Tibial nerve (tissue), 4 donors: Measurements from ENCODE around the gene HMG20B. TPM values are rescaled to one million over a fixed set of nuclear protein-coding genes. Genes with fewer than 3 reads are reported as not detected.

Source experiments
- DNase-seq, 2 donors: peaks; one replicate each; pipeline ENCODE4 v3.0.0-alpha.2; 2019; ENCODE audit warnings: low spot score in 2 of 2
- H3K27ac ChIP-seq, 4 donors: fragments of 200-600 bp; sonication (generic) in 3 of 4; one replicate each; pipeline ENCODE4 v1.5.1; 2017 to 2019; ENCODE audit warnings: mild to moderate bottlenecking in 1 of 4
- H3K27me3 ChIP-seq, 2 donors: fragments of 200-600 bp; sonication (generic) in 1 of 2; one replicate each; pipeline versions ENCODE4 v1.5.1 to v1.6.0; 2017 to 2019
- H3K36me3 ChIP-seq, 3 donors: fragments of 200-600 bp; sonication (generic); one replicate each; pipeline ENCODE4 v1.5.1; 2018 to 2019
- H3K4me1 ChIP-seq, 4 donors: fragments of 200-600 bp; sonication (generic) in 3 of 4; one replicate each; pipeline ENCODE4 v1.5.1; 2017 to 2019
- H3K4me3 ChIP-seq, 4 donors: fragments of 200-600 bp; sonication (generic) in 3 of 4; one replicate each; pipeline ENCODE4 v1.5.1; 2017 to 2019; ENCODE audit warnings: mild to moderate bottlenecking in 1 of 4, moderate library complexity in 1 of 4
- H3K9me3 ChIP-seq, 4 donors: fragments of 200-600 bp; sonication (generic) in 3 of 4; one replicate each; pipeline ENCODE4 v1.5.1; 2017 to 2019
- CTCF ChIP-seq, 5 experiments: fragments of 200-600 bp in 3 of 5; fragments of 450-650 bp in 2 of 5; sonication (generic) in 3 of 5; IDR thresholded peaks; one replicate each; pipeline ENCODE4 v1.5.1; 2016 to 2019; ENCODE audit warnings: antibody characterized with exemption in 5 of 5, mild to moderate bottlenecking in 3 of 5, moderate library complexity in 2 of 5
- EP300 ChIP-seq, 2 donors: sonication (generic); formaldehyde crosslinking; IDR thresholded peaks; one replicate each; pipeline ENCODE4 v1.6.1; 2017; ENCODE audit warnings: antibody characterized with exemption in 2 of 2, mild to moderate bottlenecking in 1 of 2
- POLR2A ChIP-seq, 2 donors: fragments of 450-650 bp; IDR thresholded peaks; one replicate each; pipeline ENCODE4 v1.6.1; 2017; ENCODE audit warnings: antibody characterized with exemption in 2 of 2, mild to moderate bottlenecking in 2 of 2, moderate library complexity in 2 of 2
- whole genome bisulfite sequencing, 2 donors: methylation state at CpG; one replicate each; pipeline ENCODE4 v1.1.5; 2018; 5-methylcytosine and 5-hydroxymethylcytosine counted together
- total RNA-seq, 4 donors: library from RNA; depleted of rRNA; stranded (reverse); fragments of >200 nt; gene quantifications; one replicate each; pipeline ENCODE4 v1.1.0, GENCODE V29; 2016

The HMG20B gene
- total RNA-seq, 4 donors from 2014 or later, result 94.0 to 181 (median 153) TPM

GRCh38 chr19:3620817-3621547 is 48.2 kb downstream of the HMG20B start:
- Histone ChIP-seq H3K4me1 (peaks cover 0 to 49% (median 19%) of the 10 kb centered on the region in 4 donors), H3K9me3 (no peaks in the 10 kb centered on the region), H3K4me3 (no peak overlapping the region), H3K36me3 (peaks cover 0 to 72% (median 0%) of the 10 kb centered on the region in 3 donors), H3K27ac (no peak overlapping the region), H3K27me3 (no peaks in the 10 kb centered on the region)
- WGBS, 2 donors, result 83 to 84% methylated on average over 6 to 22 of the region's 24 CpGs
- TF ChIP-seq CTCF (IDR thresholded peaks at IDR 0.05), result no peak
- no peak for TF ChIP-seq EP300 (IDR thresholded peaks at IDR 0.05)
- no peak for TF ChIP-seq POLR2A (IDR thresholded peaks at IDR 0.05)
- no peak for DNase-seq

GRCh38 chr19:3621689-3622088 is 48.9 kb downstream of the HMG20B start:
- no peak for DNase-seq
- Histone ChIP-seq H3K9me3 (no peaks in the 10 kb centered on the region), H3K27me3 (no peaks in the 10 kb centered on the region), H3K4me3 (no peak overlapping the region), H3K27ac (no peak overlapping the region), H3K4me1 (peaks cover 0 to 50% (median 19%) of the 10 kb centered on the region in 4 donors), H3K36me3 (peaks cover 0 to 65% (median 0%) of the 10 kb centered on the region in 3 donors)
- WGBS, 2 donors, result 89 to 91% methylated on average over 15 of the region's 15 CpGs
- TF ChIP-seq EP300 (IDR thresholded peaks at IDR 0.05) (no peak), CTCF (IDR thresholded peaks at IDR 0.05) (no peak), POLR2A (IDR thresholded peaks at IDR 0.05) (no peak)

GRCh38 chr19:3622224-3622623 is 49.5 kb downstream of the HMG20B start:
- H3K27ac ChIP-seq, result no peak overlapping the region
- no peaks in the 10 kb centered on the region for H3K27me3 ChIP-seq
- no peak for DNase-seq
- H3K9me3 ChIP-seq, result no peaks in the 10 kb centered on the region
- H3K4me1 ChIP-seq, result peaks cover 0 to 53% (median 20%) of the 10 kb centered on the region in 4 donors
- H3K4me3 ChIP-seq, result no peak overlapping the region
- WGBS, 2 donors, result 89 to 92% methylated on average over 12 of the region's 12 CpGs
- no peak for TF ChIP-seq EP300 (IDR thresholded peaks at IDR 0.05)
- no peak for TF ChIP-seq POLR2A (IDR thresholded peaks at IDR 0.05)
- TF ChIP-seq CTCF (IDR thresholded peaks at IDR 0.05), result no peak
- H3K36me3 ChIP-seq, result peaks cover 0 to 60% (median 0%) of the 10 kb centered on the region in 3 donors

- Histone ChIP-seq H3K4me3 (no peak overlapping the region), H3K27me3 (no peaks in the 10 kb centered on the region), H3K27ac (no peak overlapping the region), H3K4me1 (peaks cover 0 to 45% (median 16%) of the 10 kb centered on the region in 4 donors), H3K9me3 (no peaks in the 10 kb centered on the region), H3K36me3 (peaks cover 0 to 55% (median 0%) of the 10 kb centered on the region in 3 donors)
- TF ChIP-seq POLR2A (IDR thresholded peaks at IDR 0.05) (no peak), EP300 (IDR thresholded peaks at IDR 0.05) (no peak), CTCF (IDR thresholded peaks at IDR 0.05) (no peak)
- WGBS, 2 donors, result 88 to 89% methylated on average over 22 to 23 of the region's 34 CpGs
- DNase-seq, result no peak
These were observed 51.0 kb downstream of the HMG20B start for GRCh38 chr19:3623716-3624115.

- Histone ChIP-seq H3K27me3 (no peaks in the 10 kb centered on the region), H3K36me3 (peaks cover 0 to 43% (median 0%) of the 10 kb centered on the region in 3 donors), H3K9me3 (no peaks in the 10 kb centered on the region), H3K4me3 (peak overlapping the region; percentile 70 to 97 (median 90)), H3K4me1 (peaks cover 0 to 33% (median 16%) of the 10 kb centered on the region in 4 donors), H3K27ac (peak overlapping the region in 3 of 4 donors; percentile 90 to 94 (median 93))
- 0 to 2% methylated on average over 21 of the region's 21 CpGs for WGBS, 2 donors
- DNase-seq, result no peak
- TF ChIP-seq EP300 (IDR thresholded peaks at IDR 0.05), result no peak
- TF ChIP-seq POLR2A (IDR thresholded peaks at IDR 0.05), result no peak
- TF ChIP-seq CTCF (IDR thresholded peaks at IDR 0.05), result no peak
These were observed 53.3 kb downstream of the HMG20B start for GRCh38 chr19:3625996-3626472.
